SK-N-SH treated with all-trans-retinoic acid at 6 μM for 48 hours (cell line): Measurements from ENCODE around the gene ME3.

Experiments
- ATAC-seq: fragments of 200-7000 bp; cut with Tn5 transposase; 3 replicates; pipeline ENCODE4 v1.9.1; 2020; ENCODE audit warnings: mild to moderate bottlenecking, moderate library complexity
- CSDC2 ChIP-seq: fragments of 250-450 bp; sonication (Bioruptor Pico); IDR thresholded peaks from 2 replicates; pipeline ENCODE4 v1.5.0; 2020; ENCODE audit warnings: mild to moderate bottlenecking, moderate library complexity
- GLIS3 ChIP-seq: fragments of 250-450 bp; sonication (Bioruptor Pico); IDR thresholded peaks from 2 replicates; pipeline ENCODE4 v1.5.0; 2020; ENCODE audit warnings: mild to moderate bottlenecking, moderate library complexity
- ISL1 ChIP-seq: fragments of 250-450 bp; sonication (Bioruptor Pico); IDR thresholded peaks from 2 replicates; pipeline ENCODE4 v2.1.2; 2022; ENCODE audit warnings: mild to moderate bottlenecking, moderate library complexity
- OSR1 ChIP-seq: fragments of 250-450 bp; sonication (Bioruptor Pico); IDR thresholded peaks from 2 replicates; pipeline ENCODE4 v1.8.0; 2022; ENCODE audit warnings: moderate library complexity, mild to moderate bottlenecking, inconsistent platforms
- PPARA ChIP-seq: fragments of 250-450 bp; sonication (Bioruptor Pico); IDR thresholded peaks from 2 replicates; pipeline ENCODE4 v1.5.0; 2020; ENCODE audit warnings: mild to moderate bottlenecking, borderline replicate concordance
- RARB ChIP-seq: fragments of 250-450 bp; sonication (Bioruptor Pico); IDR thresholded peaks from 2 replicates; pipeline ENCODE4 v1.8.0; 2021; ENCODE audit warnings: mild to moderate bottlenecking, moderate library complexity
- SNAI2 ChIP-seq: fragments of 250-450 bp; sonication (Bioruptor Pico); IDR thresholded peaks from 2 replicates; pipeline ENCODE4 v1.5.0; 2020; ENCODE audit warnings: mild to moderate bottlenecking, moderate library complexity
- TCF4 ChIP-seq: fragments of 250-450 bp; sonication (Bioruptor Pico); IDR thresholded peaks from 2 replicates; pipeline ENCODE4 v1.8.0; 2021; ENCODE audit warnings: mild to moderate bottlenecking, moderate library complexity, borderline replicate concordance
- ZC3H10 ChIP-seq: fragments of 250-450 bp; sonication (Bioruptor Pico); IDR thresholded peaks from 2 replicates; pipeline ENCODE4 v1.5.1; 2021; ENCODE audit warnings: mild to moderate bottlenecking, moderate library complexity
- ZFP3 ChIP-seq: fragments of 250-450 bp; sonication (Bioruptor Pico); IDR thresholded peaks from 2 replicates; pipeline ENCODE4 v1.5.0; 2020; ENCODE audit warnings: mild to moderate bottlenecking, moderate library complexity
- ZFP30 ChIP-seq: fragments of 450-650 bp; formaldehyde crosslinking; IDR thresholded peaks from 2 replicates; pipeline ENCODE4 v1.5.0; 2022; ENCODE audit warnings: mild to moderate bottlenecking, moderate library complexity
- ZNF565 ChIP-seq: fragments of 450-650 bp; formaldehyde crosslinking; conservative IDR thresholded peaks from 2 replicates; pipeline ENCODE4 v1.5.0; 2020; ENCODE audit warnings: low read depth, mild to moderate bottlenecking, moderate library complexity
- ZNF70 ChIP-seq: fragments of 450-650 bp; formaldehyde crosslinking; IDR thresholded peaks from 2 replicates; pipeline ENCODE4 v1.5.0; 2020; ENCODE audit warnings: mild to moderate bottlenecking, moderate library complexity
- ZNF8 ChIP-seq: fragments of 450-650 bp; formaldehyde crosslinking; IDR thresholded peaks from 2 replicates; pipeline ENCODE4 v1.5.0; 2020; ENCODE audit warnings: mild to moderate bottlenecking, moderate library complexity
- TF ChIP-seq, protein P1 (sequence below): fragments of 250-450 bp; sonication (Bioruptor Pico); IDR thresholded peaks from 2 replicates; pipeline ENCODE4 v1.5.1; 2021; ENCODE audit warnings: mild to moderate bottlenecking, moderate library complexity
- TF ChIP-seq, protein P2 (sequence below): fragments of 250-450 bp; sonication (Bioruptor Pico); IDR thresholded peaks from 2 replicates; pipeline ENCODE4 v1.8.0; 2021; ENCODE audit warnings: low read depth, mild to moderate bottlenecking, moderate library complexity, borderline replicate concordance
- TF ChIP-seq, protein P3 (sequence below): fragments of 250-450 bp; sonication (Bioruptor Pico); IDR thresholded peaks from 2 replicates; pipeline ENCODE4 v1.8.0; 2020; ENCODE audit warnings: mild to moderate bottlenecking, moderate library complexity, borderline replicate concordance
- TF ChIP-seq, protein P4 (sequence below): fragments of 250-450 bp; sonication (Bioruptor Pico); IDR thresholded peaks from 2 replicates; pipeline ENCODE4 v1.5.1; 2020; ENCODE audit warnings: low read depth, mild to moderate bottlenecking, moderate library complexity
- TF ChIP-seq, protein P5 (sequence below): fragments of 250-450 bp; sonication (Bioruptor Pico); IDR thresholded peaks from 2 replicates; pipeline ENCODE4 v1.5.0; 2020; ENCODE audit warnings: mild to moderate bottlenecking, moderate library complexity

The ME3 gene

DNA sequence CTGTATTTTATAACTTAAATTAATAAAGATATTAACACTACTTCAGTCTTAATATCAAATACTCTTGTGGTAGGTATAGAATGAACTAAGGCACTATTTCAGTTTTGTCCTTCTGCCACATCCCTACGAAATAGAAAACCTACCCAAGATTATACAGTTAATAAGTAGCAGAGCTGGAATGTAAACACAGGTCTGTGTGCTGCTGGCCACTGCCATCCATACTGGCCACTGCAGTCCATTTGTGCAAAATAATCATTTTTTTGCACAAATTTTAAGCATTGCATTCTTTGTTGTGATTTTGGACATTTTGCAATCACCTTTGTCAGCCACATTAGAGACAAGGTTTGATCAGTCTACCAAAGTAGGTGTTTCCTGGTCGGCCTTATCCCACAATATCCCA lies 91.9 kb downstream of the ME3 start (continued):
- TF ChIP-seq, protein P1, sequence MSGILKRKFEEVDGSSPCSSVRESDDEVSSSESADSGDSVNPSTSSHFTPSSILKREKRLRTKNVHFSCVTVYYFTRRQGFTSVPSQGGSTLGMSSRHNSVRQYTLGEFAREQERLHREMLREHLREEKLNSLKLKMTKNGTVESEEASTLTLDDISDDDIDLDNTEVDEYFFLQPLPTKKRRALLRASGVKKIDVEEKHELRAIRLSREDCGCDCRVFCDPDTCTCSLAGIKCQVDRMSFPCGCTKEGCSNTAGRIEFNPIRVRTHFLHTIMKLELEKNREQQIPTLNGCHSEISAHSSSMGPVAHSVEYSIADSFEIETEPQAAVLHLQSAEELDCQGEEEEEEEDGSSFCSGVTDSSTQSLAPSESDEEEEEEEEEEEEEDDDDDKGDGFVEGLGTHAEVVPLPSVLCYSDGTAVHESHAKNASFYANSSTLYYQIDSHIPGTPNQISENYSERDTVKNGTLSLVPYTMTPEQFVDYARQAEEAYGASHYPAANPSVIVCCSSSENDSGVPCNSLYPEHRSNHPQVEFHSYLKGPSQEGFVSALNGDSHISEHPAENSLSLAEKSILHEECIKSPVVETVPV (CRISPR knock-in tag) = no peak

DNA sequence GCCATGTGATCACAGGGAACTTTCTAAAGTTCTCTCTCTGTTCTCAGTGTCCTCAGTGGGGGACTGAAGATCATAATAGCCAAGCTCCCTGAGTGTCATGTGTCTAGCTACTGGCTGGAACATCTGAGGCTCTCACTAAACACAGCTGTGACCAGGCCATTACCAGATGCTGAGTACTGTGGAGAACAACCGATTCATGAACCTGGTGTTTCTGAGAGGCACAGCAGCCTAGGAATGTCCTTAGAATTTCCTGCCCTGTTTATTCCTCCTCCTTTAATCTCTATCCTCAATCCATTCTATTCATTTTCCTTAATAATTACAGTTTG lies 93.0 kb downstream of the ME3 start:
- TF ChIP-seq CSDC2 (CRISPR knock-in tag) (no peak), GLIS3 (no peak), ZFP30 (no peak), TCF4 (CRISPR knock-in tag) (no peak), OSR1 (CRISPR knock-in tag) (no peak), SNAI2 (CRISPR knock-in tag) (no peak), ZNF565 (no peak), ZNF70 (CRISPR knock-in tag) (no peak), PPARA (no peak), RARB (CRISPR knock-in tag) (no peak), ZNF8 (CRISPR knock-in tag) (no peak)
- TF ChIP-seq, protein P2, sequence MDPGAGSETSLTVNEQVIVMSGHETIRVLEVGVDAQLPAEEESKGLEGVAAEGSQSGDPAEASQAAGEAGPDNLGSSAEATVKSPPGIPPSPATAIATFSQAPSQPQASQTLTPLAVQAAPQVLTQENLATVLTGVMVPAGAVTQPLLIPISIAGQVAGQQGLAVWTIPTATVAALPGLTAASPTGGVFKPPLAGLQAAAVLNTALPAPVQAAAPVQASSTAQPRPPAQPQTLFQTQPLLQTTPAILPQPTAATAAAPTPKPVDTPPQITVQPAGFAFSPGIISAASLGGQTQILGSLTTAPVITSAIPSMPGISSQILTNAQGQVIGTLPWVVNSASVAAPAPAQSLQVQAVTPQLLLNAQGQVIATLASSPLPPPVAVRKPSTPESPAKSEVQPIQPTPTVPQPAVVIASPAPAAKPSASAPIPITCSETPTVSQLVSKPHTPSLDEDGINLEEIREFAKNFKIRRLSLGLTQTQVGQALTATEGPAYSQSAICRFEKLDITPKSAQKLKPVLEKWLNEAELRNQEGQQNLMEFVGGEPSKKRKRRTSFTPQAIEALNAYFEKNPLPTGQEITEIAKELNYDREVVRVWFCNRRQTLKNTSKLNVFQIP (CRISPR knock-in tag) = no peak
- TF ChIP-seq, protein P3, sequence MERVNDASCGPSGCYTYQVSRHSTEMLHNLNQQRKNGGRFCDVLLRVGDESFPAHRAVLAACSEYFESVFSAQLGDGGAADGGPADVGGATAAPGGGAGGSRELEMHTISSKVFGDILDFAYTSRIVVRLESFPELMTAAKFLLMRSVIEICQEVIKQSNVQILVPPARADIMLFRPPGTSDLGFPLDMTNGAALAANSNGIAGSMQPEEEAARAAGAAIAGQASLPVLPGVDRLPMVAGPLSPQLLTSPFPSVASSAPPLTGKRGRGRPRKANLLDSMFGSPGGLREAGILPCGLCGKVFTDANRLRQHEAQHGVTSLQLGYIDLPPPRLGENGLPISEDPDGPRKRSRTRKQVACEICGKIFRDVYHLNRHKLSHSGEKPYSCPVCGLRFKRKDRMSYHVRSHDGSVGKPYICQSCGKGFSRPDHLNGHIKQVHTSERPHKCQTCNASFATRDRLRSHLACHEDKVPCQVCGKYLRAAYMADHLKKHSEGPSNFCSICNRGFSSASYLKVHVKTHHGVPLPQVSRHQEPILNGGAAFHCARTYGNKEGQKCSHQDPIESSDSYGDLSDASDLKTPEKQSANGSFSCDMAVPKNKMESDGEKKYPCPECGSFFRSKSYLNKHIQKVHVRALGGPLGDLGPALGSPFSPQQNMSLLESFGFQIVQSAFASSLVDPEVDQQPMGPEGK (CRISPR knock-in tag) = no peak
- TF ChIP-seq, protein P4, sequence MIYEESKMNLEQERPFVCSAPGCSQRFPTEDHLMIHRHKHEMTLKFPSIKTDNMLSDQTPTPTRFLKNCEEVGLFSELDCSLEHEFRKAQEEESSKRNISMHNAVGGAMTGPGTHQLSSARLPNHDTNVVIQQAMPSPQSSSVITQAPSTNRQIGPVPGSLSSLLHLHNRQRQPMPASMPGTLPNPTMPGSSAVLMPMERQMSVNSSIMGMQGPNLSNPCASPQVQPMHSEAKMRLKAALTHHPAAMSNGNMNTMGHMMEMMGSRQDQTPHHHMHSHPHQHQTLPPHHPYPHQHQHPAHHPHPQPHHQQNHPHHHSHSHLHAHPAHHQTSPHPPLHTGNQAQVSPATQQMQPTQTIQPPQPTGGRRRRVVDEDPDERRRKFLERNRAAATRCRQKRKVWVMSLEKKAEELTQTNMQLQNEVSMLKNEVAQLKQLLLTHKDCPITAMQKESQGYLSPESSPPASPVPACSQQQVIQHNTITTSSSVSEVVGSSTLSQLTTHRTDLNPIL (CRISPR knock-in tag) = no peak
- TF ChIP-seq, protein P5, sequence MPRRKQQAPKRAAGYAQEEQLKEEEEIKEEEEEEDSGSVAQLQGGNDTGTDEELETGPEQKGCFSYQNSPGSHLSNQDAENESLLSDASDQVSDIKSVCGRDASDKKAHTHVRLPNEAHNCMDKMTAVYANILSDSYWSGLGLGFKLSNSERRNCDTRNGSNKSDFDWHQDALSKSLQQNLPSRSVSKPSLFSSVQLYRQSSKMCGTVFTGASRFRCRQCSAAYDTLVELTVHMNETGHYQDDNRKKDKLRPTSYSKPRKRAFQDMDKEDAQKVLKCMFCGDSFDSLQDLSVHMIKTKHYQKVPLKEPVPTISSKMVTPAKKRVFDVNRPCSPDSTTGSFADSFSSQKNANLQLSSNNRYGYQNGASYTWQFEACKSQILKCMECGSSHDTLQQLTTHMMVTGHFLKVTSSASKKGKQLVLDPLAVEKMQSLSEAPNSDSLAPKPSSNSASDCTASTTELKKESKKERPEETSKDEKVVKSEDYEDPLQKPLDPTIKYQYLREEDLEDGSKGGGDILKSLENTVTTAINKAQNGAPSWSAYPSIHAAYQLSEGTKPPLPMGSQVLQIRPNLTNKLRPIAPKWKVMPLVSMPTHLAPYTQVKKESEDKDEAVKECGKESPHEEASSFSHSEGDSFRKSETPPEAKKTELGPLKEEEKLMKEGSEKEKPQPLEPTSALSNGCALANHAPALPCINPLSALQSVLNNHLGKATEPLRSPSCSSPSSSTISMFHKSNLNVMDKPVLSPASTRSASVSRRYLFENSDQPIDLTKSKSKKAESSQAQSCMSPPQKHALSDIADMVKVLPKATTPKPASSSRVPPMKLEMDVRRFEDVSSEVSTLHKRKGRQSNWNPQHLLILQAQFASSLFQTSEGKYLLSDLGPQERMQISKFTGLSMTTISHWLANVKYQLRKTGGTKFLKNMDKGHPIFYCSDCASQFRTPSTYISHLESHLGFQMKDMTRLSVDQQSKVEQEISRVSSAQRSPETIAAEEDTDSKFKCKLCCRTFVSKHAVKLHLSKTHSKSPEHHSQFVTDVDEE (CRISPR knock-in tag) = no peak
- ATAC-seq = no peak

DNA sequence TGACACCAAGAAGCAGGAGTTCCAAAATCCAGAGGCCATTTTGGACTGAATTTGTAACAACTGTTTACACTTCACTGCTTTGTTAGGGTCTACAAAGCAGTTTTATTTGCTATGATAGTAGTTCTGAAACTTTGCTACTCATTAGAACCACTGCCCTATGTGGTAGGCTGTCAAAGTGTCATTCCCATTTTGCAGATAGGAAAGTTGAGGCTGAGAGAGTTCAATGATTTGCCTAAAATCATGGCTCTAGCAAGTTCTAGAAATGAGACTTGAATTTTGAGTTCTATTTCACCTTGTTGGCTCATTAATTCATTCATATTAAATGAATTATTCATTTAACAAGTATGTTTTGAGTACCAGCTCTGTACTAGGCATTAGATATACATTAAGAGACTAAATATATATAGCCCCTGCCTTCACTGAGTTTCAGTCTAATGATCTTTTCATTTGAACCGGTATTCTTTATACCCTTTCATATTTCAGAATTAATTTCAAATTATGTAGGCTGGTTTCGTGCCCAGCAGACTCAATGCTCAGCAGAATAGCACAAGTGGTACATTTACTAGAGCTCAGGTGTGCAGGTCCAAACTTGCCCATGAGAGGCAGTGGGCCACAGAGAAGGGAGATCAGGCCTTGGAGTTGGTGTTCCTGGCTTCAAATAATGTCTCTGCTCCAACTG lies 93.5 kb downstream of the ME3 start:
- no peak for TF ChIP-seq ISL1 (CRISPR knock-in tag)
- TF ChIP-seq ZC3H10 (CRISPR knock-in tag) = no peak
- no peak for TF ChIP-seq OSR1 (CRISPR knock-in tag)
- TF ChIP-seq, protein P1 (CRISPR knock-in tag) = no peak
- TF ChIP-seq ZFP3 (CRISPR knock-in tag) = no peak
- no peak for TF ChIP-seq SNAI2 (CRISPR knock-in tag)
- TF ChIP-seq ZFP30 = no peak
- TF ChIP-seq, protein P3 (CRISPR knock-in tag) = no peak
- no peak for TF ChIP-seq CSDC2 (CRISPR knock-in tag)
- no peak for ATAC-seq
